Left lung (tissue), 10 donors: ENCODE data around the gene AUNIP. TPM values are rescaled to one million over a fixed set of nuclear protein-coding genes. Genes with fewer than 3 reads are reported as not detected.
A peak's percentile ranks its signal among the peaks of the same experiment; 100 is the strongest.

ENCODE experiments used
- ATAC-seq: fragments of 200-7000 bp; cut with Tn5 transposase; one replicate; pipeline ENCODE4 v1.9.1; 2020; ENCODE audit warnings: moderate library complexity
- DNase-seq, 4 donors: peaks; one replicate each; pipeline ENCODE4 v3.0.0-alpha.2; 2013 to 2020
- H3K27ac ChIP-seq, 2 donors: fragments of 200-600 bp; sonication (generic) in 1 of 2; one replicate each; pipeline versions ENCODE4 v1.5.0 to v1.8.0; 2020 to 2021
- H3K27me3 ChIP-seq, 2 donors: fragments of 200-600 bp; sonication (generic) in 1 of 2; one replicate each; pipeline versions ENCODE4 v1.5.0 to v1.8.0; 2020 to 2021
- H3K36me3 ChIP-seq, 2 donors: fragments of 200-600 bp; sonication (generic) in 1 of 2; one replicate each; pipeline versions ENCODE4 v1.5.0 to v1.8.0; 2020 to 2021
- H3K4me1 ChIP-seq, 2 donors: fragments of 200-600 bp; one replicate each; pipeline ENCODE4 v1.8.0; 2021
- H3K4me3 ChIP-seq, 2 donors: fragments of 200-600 bp; sonication (generic) in 1 of 2; one replicate each; pipeline versions ENCODE4 v1.5.0 to v1.8.0; 2020 to 2021; ENCODE audit warnings: mild to moderate bottlenecking in 1 of 2
- H3K9me3 ChIP-seq, 2 donors: fragments of 200-600 bp; sonication (generic) in 1 of 2; one replicate each; pipeline versions ENCODE4 v1.5.0 to v1.8.0; 2020 to 2021
- CTCF ChIP-seq, 2 donors: fragments of 200-600 bp; sonication (generic) in 1 of 2; IDR thresholded peaks; one replicate each; pipeline versions ENCODE4 v1.5.0 to v1.8.0; 2021; ENCODE audit warnings: antibody characterized with exemption in 2 of 2
- intact Hi-C, 2 donors: fragments of 100-400 bp; cut with DNase I; formaldehyde crosslinking; loops; one replicate each; pipeline versions ENCODE4 v1.11.2 to v1.14.2; 2022
- polyA plus RNA-seq, 6 donors: library from polyadenylated mRNA; unstranded; fragments of 120-200 nt; gene quantifications; one replicate each; pipeline ENCODE4 v1.2.1, GENCODE V29; 2013; ENCODE audit not compliant: insufficient read length in 6 of 6
- total RNA-seq, 2 donors: library from RNA; stranded (reverse); fragmentation: NEBNext Ultra II Directional; extraction: Animal tissue kit (Norgen Biotek cat#: 25700); gene quantifications; one replicate each; pipeline ENCODE4 v1.2.1, GENCODE V29; 2021
- donor health status: DM: no; HTN: yes; CAD: no.
- donor health status: DM: no; HTN: no; CAD: no.

The AUNIP gene
- total and polyA plus RNA-seq, 8 donors, result 0.97 to 3.1 (median 2.4) TPM

DNA sequence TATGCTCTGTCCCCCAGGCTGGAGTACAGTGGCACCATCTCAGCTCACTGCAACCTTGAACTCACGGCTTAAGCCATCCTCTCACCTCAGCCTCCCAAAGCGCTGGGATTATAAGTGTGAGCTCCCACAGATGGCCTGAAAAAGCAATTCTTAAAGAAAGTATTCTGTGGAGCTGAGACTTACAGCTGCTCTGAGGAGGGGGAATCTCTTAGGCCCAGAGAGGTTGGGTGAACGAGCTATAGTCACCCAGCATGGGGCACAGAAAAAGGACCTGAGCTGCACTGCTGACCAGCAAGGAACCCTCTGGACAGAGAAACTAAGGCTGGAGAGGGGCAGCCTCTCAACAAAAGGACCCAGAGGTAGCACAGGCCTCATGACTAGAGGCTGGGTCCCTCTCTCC lies 15.0 kb upstream of the AUNIP start:
- DNase-seq (no peak), ATAC-seq (no peak)
- Histone ChIP-seq H3K27me3 (no peaks in the 10 kb centered on the region), H3K27ac (no peak overlapping the region), H3K4me3 (peak overlapping the region; percentile 45 to 61), H3K4me1 (peaks cover 21 to 59% of the 10 kb centered on the region in 2 donors), H3K9me3 (no peaks in the 10 kb centered on the region), H3K36me3 (peaks cover 0 to 1% of the 10 kb centered on the region in 2 donors)
- TF ChIP-seq CTCF (IDR thresholded peaks at IDR 0.05), result no peak
- intact Hi-C loops, result no loop called here

DNA sequence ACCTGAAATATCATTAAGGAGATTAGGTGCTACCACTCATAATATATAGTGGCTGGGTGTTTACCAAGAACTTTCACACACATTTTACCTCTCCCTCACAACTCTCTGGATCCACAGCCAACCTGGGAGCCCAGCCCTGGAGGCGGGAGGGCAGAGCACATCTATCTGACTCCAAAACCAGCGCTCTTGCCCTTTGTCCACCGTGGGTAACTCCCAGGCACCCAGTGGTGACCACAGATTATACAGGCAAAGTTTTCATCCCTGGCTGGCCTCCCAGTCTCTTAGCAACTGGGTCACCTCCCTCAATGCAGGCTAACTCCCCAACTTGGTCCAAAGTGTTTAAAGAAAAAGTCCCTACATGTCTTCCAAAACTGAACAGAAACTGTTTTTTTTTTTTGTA lies 13.9 kb upstream of the AUNIP start:
- ATAC-seq (no peak), DNase-seq (peak in 2 of 4 donors; percentile 20 to 37)
- no peaks in the 10 kb centered on the region for H3K9me3 ChIP-seq
- peaks cover 0 to 7% of the 10 kb centered on the region in 2 donors for H3K36me3 ChIP-seq
- no peaks in the 10 kb centered on the region for H3K27me3 ChIP-seq
- intact Hi-C loops, result no loop called here
- peaks cover 21 to 59% of the 10 kb centered on the region in 2 donors for H3K4me1 ChIP-seq
- no peak overlapping the region for H3K4me3 ChIP-seq
- TF ChIP-seq CTCF (IDR thresholded peaks at IDR 0.05), result no peak
- H3K27ac ChIP-seq, result no peak overlapping the region

DNA sequence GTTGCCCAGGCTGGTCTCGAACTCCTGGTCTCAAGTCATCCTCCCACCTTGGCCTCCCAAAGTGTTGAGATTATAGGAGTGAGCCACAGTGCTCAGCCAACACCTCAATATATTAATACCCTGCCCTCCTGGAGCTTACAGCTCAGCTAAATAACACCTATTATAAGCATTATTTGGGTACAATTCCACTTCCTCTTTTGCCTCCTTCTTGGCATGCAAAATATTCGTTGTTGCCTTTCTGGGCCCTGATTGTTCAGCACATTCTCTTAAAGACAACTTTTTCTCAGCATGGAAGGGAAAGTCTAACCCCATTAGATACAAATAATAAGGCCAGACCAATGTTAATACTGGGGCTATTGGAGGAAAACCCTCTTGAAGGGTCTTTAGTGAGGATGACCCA lies 13.5 kb upstream of the AUNIP start:
- H3K27ac ChIP-seq, result no peak overlapping the region
- no peaks in the 10 kb centered on the region for H3K9me3 ChIP-seq
- no peak for TF ChIP-seq CTCF (IDR thresholded peaks at IDR 0.05)
- ATAC-seq (no peak), DNase-seq (no peak)
- peaks cover 0 to 7% of the 10 kb centered on the region in 2 donors for H3K36me3 ChIP-seq
- no peak overlapping the region for H3K4me3 ChIP-seq
- no peaks in the 10 kb centered on the region for H3K27me3 ChIP-seq
- intact Hi-C loops, result no loop called here
- peaks cover 21 to 59% of the 10 kb centered on the region in 2 donors for H3K4me1 ChIP-seq

DNA sequence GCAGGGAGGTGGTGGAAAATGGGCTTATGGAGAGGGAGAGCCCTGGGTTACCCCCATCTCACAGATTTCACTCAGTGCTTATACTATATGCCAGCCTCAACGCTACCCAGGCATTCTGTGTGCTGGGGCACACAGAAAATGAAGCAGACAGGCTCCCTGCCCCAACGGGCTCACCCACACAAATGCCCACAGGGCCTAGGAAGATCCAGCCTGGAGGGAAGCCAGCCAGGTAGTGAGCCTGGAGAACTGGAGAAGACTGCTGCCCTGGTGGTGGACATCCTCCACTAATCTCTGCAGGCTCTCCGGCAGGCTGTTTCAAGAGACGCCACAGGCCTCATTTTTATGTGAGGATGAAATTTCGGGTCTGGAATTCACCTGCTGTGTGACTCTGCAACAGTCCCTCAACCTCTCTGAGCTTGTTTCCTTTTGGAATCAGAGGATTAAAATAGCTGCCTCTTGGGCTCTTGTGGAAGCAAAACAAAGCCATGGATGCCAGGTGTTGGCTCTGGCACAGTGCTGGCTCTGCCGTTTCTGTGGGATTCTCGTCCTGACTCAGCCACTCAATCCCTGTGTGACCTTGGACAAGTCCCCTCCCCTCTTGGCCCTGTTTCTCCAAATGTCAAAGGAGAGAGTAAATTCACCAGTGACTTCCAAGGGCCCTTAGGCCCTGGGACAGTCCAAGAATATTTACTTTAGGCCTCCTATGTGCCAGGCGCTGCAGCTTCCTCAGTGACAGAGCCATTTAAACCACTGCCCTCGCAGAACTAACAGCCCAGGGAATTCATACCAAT lies 12.6 kb upstream of the AUNIP start:
- Histone ChIP-seq H3K36me3 (peaks cover 0 to 7% of the 10 kb centered on the region in 2 donors), H3K4me1 (peaks cover 21 to 59% of the 10 kb centered on the region in 2 donors), H3K27me3 (no peaks in the 10 kb centered on the region), H3K4me3 (no peak overlapping the region), H3K27ac (peak overlapping the region in 1 of 2 donors; percentile 50), H3K9me3 (no peaks in the 10 kb centered on the region)
- intact Hi-C loops, result no loop called here
- no peak for TF ChIP-seq CTCF (IDR thresholded peaks at IDR 0.05)
- DNase-seq (peak in 2 of 4 donors; percentile 22 to 76), ATAC-seq (peak; percentile 36)

DNA sequence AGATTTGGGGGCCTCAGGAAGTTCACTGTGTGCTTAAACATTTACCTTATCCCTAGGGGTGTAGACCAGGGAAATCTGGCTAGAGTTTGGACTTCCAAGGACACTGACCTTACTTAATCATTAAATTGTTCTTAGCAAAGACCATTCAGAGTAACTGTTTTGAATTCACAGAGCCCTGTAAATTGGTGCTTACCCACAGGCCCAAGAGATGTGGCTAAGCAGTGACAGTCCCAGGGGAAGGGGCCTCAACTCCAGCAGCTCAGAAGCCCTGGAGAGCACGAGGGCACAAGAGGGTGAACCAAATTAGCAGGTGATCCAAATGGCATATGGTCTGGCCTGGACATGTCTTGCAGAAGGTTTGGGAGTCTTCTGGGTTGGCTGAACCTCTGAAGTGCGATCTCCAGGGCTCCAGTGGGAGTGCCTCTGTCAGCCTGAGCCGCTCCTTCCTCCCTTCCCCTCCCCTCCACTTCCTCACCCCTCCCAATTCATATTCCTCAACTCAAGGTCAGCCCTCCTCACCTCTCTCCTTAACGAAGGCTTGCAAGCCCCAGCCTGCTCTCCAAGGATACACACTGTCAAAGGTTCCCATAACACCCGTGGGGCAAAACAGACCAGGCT lies 11.9 kb upstream of the AUNIP start:
- Histone ChIP-seq H3K9me3 (no peaks in the 10 kb centered on the region), H3K27me3 (no peaks in the 10 kb centered on the region), H3K36me3 (peaks cover 0 to 7% of the 10 kb centered on the region in 2 donors), H3K4me3 (no peak overlapping the region), H3K4me1 (peaks cover 21 to 54% of the 10 kb centered on the region in 2 donors), H3K27ac (no peak overlapping the region)
- intact Hi-C loops, result no loop called here
- peak in 1 of 4 donors; percentile 35 for DNase-seq
- peak; percentile 9 for ATAC-seq
- TF ChIP-seq CTCF (IDR thresholded peaks at IDR 0.05), result no peak
